GM12878 (cell line): ENCODE measurements around the gene SLC24A3. TPM values are rescaled to one million over a fixed set of nuclear protein-coding genes. Genes with fewer than 3 reads are reported as not detected.

Source experiments
- ATAC-seq: fragments of 200-7000 bp; cut with Tn5 transposase; 3 replicates; pipeline ENCODE4 v1.9.1; 2020; ENCODE audit warnings: mild to moderate bottlenecking, moderate library complexity
- BruUV-seq: library from RNA; stranded (reverse); fragments of 400-500 nt; replicated peaks from 2 replicates; lab custom pipeline; 2021; lab: Mats Ljungman, UMichigan
- CTCF ChIA-PET: fragments of 300-600 bp; sonication (Branson Sonifier 250); formaldehyde crosslinking; extraction: SDS; loops from one replicate; lab custom pipeline; 2021; ENCODE audit warnings: inconsistent platforms; lab: Yijun Ruan, JAX
- POLR2A ChIA-PET: fragments of 350-600 bp; formaldehyde crosslinking; extraction: SDS; loops from one replicate; lab custom pipeline; 2021; ENCODE audit warnings: inconsistent platforms; lab: Charles Lee
- RAD21 ChIA-PET: fragments of 300-600 bp; sonication (Branson Sonifier 250); formaldehyde crosslinking; loops from one replicate; lab custom pipeline; 2023; ENCODE audit warnings: antibody characterized with exemption; ENCODE audit not compliant: unreplicated experiment; lab: Charles Lee
- SMC1A ChIA-PET: fragments of 300-600 bp; sonication (Branson Sonifier 250); formaldehyde crosslinking; loops from one replicate; lab custom pipeline; 2023; ENCODE audit not compliant: unreplicated experiment, uncharacterized antibody; lab: Charles Lee
- DNase-seq: peaks from one replicate; pipeline ENCODE4 v3.0.0-alpha.2; 2011; ENCODE audit warnings: low read depth, low spot score
- FAIRE-seq: peaks from 3 replicates; lab custom pipeline; 2011; peaks lifted over from hg19 to GRCh38; lab: Jason Lieb, UNC
- H2AFZ ChIP-seq: 2 replicates; pipeline ENCODE4 v1.6.0; 2011; ENCODE audit warnings: low read depth, low read length, control low read depth; ENCODE audit not compliant: control insufficient read depth
- H3K27ac ChIP-seq: 2 replicates; pipeline ENCODE4 v1.5.1; 2011; ENCODE audit warnings: control low read depth; ENCODE audit not compliant: control insufficient read depth, insufficient read depth
- H3K27me3 ChIP-seq, 2 experiments: replicated peaks in 1 of 2; 2 replicates each; pipeline versions ENCODE4 v1.6.0 to v1.6.1; 2011; ENCODE audit warnings: low read length in 1 of 2; ENCODE audit not compliant: control insufficient read depth in 2 of 2, insufficient read depth in 2 of 2
- H3K36me3 ChIP-seq, 2 experiments: 2 replicates each; pipeline ENCODE4 v1.5.1; 2011; ENCODE audit warnings: low read length in 1 of 2; ENCODE audit not compliant: control insufficient read depth in 2 of 2, insufficient read depth in 2 of 2
- H3K4me1 ChIP-seq: 2 replicates; pipeline ENCODE4 v1.6.1; 2011; ENCODE audit warnings: mild to moderate bottlenecking, low read length, moderate library complexity, mixed read lengths; ENCODE audit not compliant: control insufficient read depth, insufficient read depth
- H3K4me2 ChIP-seq: 2 replicates; pipeline ENCODE4 v1.6.0; 2011; ENCODE audit warnings: control low read depth; ENCODE audit not compliant: control insufficient read depth, insufficient read depth
- H3K4me3 ChIP-seq: fragments of 200-600 bp; sonication (generic); 2 replicates; pipeline ENCODE4 v1.5.1; 2016
- H3K79me2 ChIP-seq: 2 replicates; pipeline ENCODE4 v1.6.0; 2011; ENCODE audit warnings: low read length; ENCODE audit not compliant: control insufficient read depth, insufficient read depth
- H3K9ac ChIP-seq: 2 replicates; pipeline ENCODE4 v1.8.0; 2011; ENCODE audit warnings: low read length, control low read depth, mixed read lengths; ENCODE audit not compliant: control insufficient read depth, insufficient read depth
- H3K9me3 ChIP-seq: replicated peaks from 3 replicates; pipeline ENCODE4 v1.5.1; 2011; ENCODE audit warnings: mild to moderate bottlenecking, low read length; ENCODE audit not compliant: control insufficient read depth, insufficient read depth
- H4K20me1 ChIP-seq: 2 replicates; pipeline ENCODE4 v1.6.0; 2011; ENCODE audit not compliant: control insufficient read depth, insufficient read depth
- IRF4 ChIP-seq: IDR thresholded peaks from 2 replicates; pipeline ENCODE4 v1.6.1; 2011; ENCODE audit warnings: low read depth, low read length
- LARP7 ChIP-seq: fragments of 450-650 bp; IDR thresholded peaks from 2 replicates; pipeline ENCODE4 v1.6.1; 2017; ENCODE audit warnings: mild to moderate bottlenecking
- NFIC ChIP-seq: IDR thresholded peaks from 2 replicates; pipeline ENCODE4 v1.6.1; 2012; ENCODE audit warnings: low read depth, mild to moderate bottlenecking, inconsistent platforms, low read length, moderate library complexity
- RCOR1 ChIP-seq: conservative IDR thresholded peaks from 2 replicates; pipeline ENCODE4 v1.6.1; 2012; ENCODE audit warnings: low read depth, low read length, improper control_type of control experiment
- SIN3A ChIP-seq: IDR thresholded peaks from 2 replicates; pipeline ENCODE4 v1.6.1; 2012; ENCODE audit warnings: low read depth, low read length, improper control_type of control experiment
- SP1 ChIP-seq: IDR thresholded peaks from one replicate; pipeline ENCODE4 v1.6.1; 2011; ENCODE audit warnings: low read depth, low read length
- SPI1 ChIP-seq: IDR thresholded peaks from 2 replicates; pipeline ENCODE4 v1.6.1; 2011; ENCODE audit warnings: low read depth, mild to moderate bottlenecking, low read length, moderate library complexity, borderline replicate concordance; ENCODE audit not compliant: insufficient read depth
- ZNF384 ChIP-seq: IDR thresholded peaks from 2 replicates; pipeline ENCODE4 v1.6.1; 2012; ENCODE audit warnings: low read depth, mild to moderate bottlenecking, low read length, improper control_type of control experiment, borderline replicate concordance
- WGBS: methylation state at CpG from one replicate; pipeline ENCODE4 v1.1.6; 2016; ENCODE audit warnings: low lambda C conversion rate; ENCODE audit not compliant: insufficient replicate concordance, insufficient coverage; ENCODE audit errors: missing lambda C conversion rate; 5-methylcytosine and 5-hydroxymethylcytosine counted together
- in situ Hi-C: fragments of 300-500 bp; cut with MboI; formaldehyde crosslinking; loops from 9 replicates; pipeline ENCODE4 v1.14.3; 2018; ENCODE audit warnings: mixed read lengths
- intact Hi-C: fragments of 100-400 bp; cut with micrococcal nuclease; formaldehyde crosslinking; loops from one replicate; pipeline ENCODE4 v1.14.2; 2022; ENCODE audit not compliant: unreplicated experiment
- polyA plus RNA-seq, 11 experiments: library from polyadenylated mRNA; depleted of rRNA in 4 of 11; unstranded in 6 of 11; stranded (reverse) in 5 of 11; fragments of >200 nt; fragmentation: Nextera tagmentation in 4 of 11; fragmentation: Illumina TruSeq in 1 of 11; extraction: Ambion mirVana in 4 of 11; extraction: Trizol in 1 of 11; gene quantifications; 1 replicate in 1 of 11; 2 replicates in 10 of 11; pipeline versions ENCODE4 v1.2.1 to v1.2.3, GENCODE V29; 2011 to 2016; ENCODE audit warnings: inconsistent platforms in 2 of 11, missing spikeins in 2 of 11, low read depth in 1 of 11
- total RNA-seq, 4 experiments: library from RNA; depleted of rRNA in 3 of 4; stranded (reverse); fragments of >200 nt in 3 of 4; fragmentation: Illumina TruSeq in 1 of 4; extraction: Trizol in 1 of 4; gene quantifications; 2 replicates each; pipeline versions ENCODE4 v1.2.1 to v1.2.3, GENCODE V29; 2013 to 2021
- TF ChIP-seq, protein P1 (sequence below): IDR thresholded peaks from 2 replicates; pipeline ENCODE4 v1.6.1; 2011; ENCODE audit warnings: borderline replicate concordance, low read depth, mild to moderate bottlenecking, moderate library complexity, mixed read lengths, low read length; ENCODE audit not compliant: insufficient read depth; ENCODE audit errors: extremely low read length

The SLC24A3 gene
- total and polyA plus RNA-seq, 10 of the 15 experiments (the other 5 are each of a cell fraction or from before 2014, with no cell fraction given), result 0.04 TPM; not detected in 9

GRCh38 chr20:19519466-19519865, 307.0 kb downstream of the SLC24A3 start:
- Histone ChIP-seq H3K27ac (no peak overlapping the region), H3K27me3 (no peaks in the 10 kb centered on the region), H3K79me2 (no peaks in the 10 kb centered on the region), H3K4me1 (0 out of 2 replicates have a peak, but pooled peaks cover 2% of the 10 kb centered on the region), H3K9ac (no peak overlapping the region), H3K4me3 (no peak overlapping the region), H3K9me3 (no peaks in the 10 kb centered on the region), H3K4me2 (no peak overlapping the region), H2AFZ (no peak overlapping the region), H4K20me1 (no peaks in the 10 kb centered on the region), H3K36me3 (no peaks in the 10 kb centered on the region)
- intact Hi-C loops, result no loop called here
- 10% methylated on average over 1 of the region's 1 CpG for WGBS
- ChIA-PET CTCF (no interaction called here), SMC1A (interaction anchor here (0.7 kb wide), 1 partner anchor 42 kb away, joined by 3 read pairs; no protein-coding TSS in a partner anchor), POLR2A (no interaction called here), RAD21 (no interaction called here)
- no peak for DNase-seq
- no TSS peak for BruUV-seq
- no peak for FAIRE-seq
- peak; percentile 20; the same call in 2 of the 3 replicates for ATAC-seq
- in situ Hi-C loops, result no loop called here
- TF ChIP-seq SP1, result no peak
- TF ChIP-seq, protein P1, sequence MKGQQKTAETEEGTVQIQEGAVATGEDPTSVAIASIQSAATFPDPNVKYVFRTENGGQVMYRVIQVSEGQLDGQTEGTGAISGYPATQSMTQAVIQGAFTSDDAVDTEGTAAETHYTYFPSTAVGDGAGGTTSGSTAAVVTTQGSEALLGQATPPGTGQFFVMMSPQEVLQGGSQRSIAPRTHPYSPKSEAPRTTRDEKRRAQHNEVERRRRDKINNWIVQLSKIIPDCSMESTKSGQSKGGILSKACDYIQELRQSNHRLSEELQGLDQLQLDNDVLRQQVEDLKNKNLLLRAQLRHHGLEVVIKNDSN, result no peak
- TF ChIP-seq ZNF384, result no peak
- peak; percentile 48; the same call in 1 of the 2 replicates for TF ChIP-seq SPI1
- 0 out of 2 replicates have a peak, but pooled peaks have one; percentile 30 for TF ChIP-seq NFIC
- no peak for TF ChIP-seq LARP7

DNA sequence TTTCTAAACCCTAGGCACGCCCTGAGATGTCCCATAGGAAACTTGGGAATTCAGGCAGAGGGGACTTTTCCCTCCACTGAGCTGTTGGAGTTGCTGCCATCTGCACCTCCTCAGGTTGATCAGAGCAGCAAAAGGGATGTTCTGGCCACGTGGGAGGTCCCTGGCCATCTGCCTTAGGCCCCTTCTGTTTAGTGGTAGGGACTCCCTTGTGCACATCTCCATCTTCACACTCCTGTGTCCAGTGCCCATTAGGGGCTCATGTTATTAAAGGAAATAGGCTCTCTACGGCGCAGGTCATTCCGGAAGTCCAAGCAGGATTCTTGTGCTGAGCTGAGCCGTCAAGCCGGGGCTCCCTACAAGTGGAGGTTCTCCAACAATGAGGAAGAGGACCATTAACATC, 307.8 kb downstream of the SLC24A3 start:
- no TSS peak for BruUV-seq
- intact Hi-C loops (no loop called here), in situ Hi-C loops (no loop called here)
- 0 out of 2 replicates have a peak, but pooled peaks cover 2% of the 10 kb centered on the region for H3K4me1 ChIP-seq
- H3K9me3 ChIP-seq, result no peaks in the 10 kb centered on the region
- SMC1A ChIA-PET, result no interaction called here
- no peaks in the 10 kb centered on the region for H3K36me3 ChIP-seq
- DNase-seq, result no peak
- WGBS, result 45% methylated on average over 7 of the region's 7 CpGs
- FAIRE-seq, result no peak
- no peak overlapping the region for H3K4me2 ChIP-seq
- no peak overlapping the region for H3K27ac ChIP-seq
- RAD21 ChIA-PET, result no interaction called here
- H4K20me1 ChIP-seq, result no peaks in the 10 kb centered on the region
- no peak overlapping the region for H2AFZ ChIP-seq
- no peak overlapping the region for H3K9ac ChIP-seq
- H3K4me3 ChIP-seq, result no peak overlapping the region
- H3K79me2 ChIP-seq, result no peaks in the 10 kb centered on the region
- no peaks in the 10 kb centered on the region for H3K27me3 ChIP-seq
- no peak for ATAC-seq
- TF ChIP-seq SIN3A (no peak), RCOR1 (no peak), IRF4 (no peak)
- CTCF ChIA-PET, result no interaction called here
- POLR2A ChIA-PET, result no interaction called here
